AG04449 (cell line): ENCODE data around the gene PSD4.

Experiments used
- CTCF ChIA-PET: fragments of 350-600 bp; formaldehyde crosslinking; extraction: SDS; loops from one replicate; lab custom pipeline; 2021; ENCODE audit warnings: antibody characterized with exemption; lab: Yijun Ruan, JAX
- POLR2A ChIA-PET: fragments of 400-600, 350-600 bp; formaldehyde crosslinking; extraction: SDS; loops from one replicate; lab custom pipeline; 2020; ENCODE audit warnings: antibody characterized with exemption, inconsistent platforms; lab: Yijun Ruan, JAX
- DNase-seq: peaks from one replicate; pipeline ENCODE4 v3.0.0-alpha.2; 2010; ENCODE audit warnings: low read depth, low spot score
- H3K4me3 ChIP-seq: 2 replicates; pipeline ENCODE4 v1.5.1; 2011; ENCODE audit warnings: low read depth, mild to moderate bottlenecking, control low read depth, low read length
- CTCF ChIP-seq: IDR thresholded peaks from one replicate; pipeline ENCODE4 v1.5.1; 2011; ENCODE audit warnings: mild to moderate bottlenecking, moderate library complexity, low read length, control low read depth, inconsistent platforms; ENCODE audit not compliant: insufficient read depth; ENCODE audit errors: missing control alignments

The PSD4 gene

GRCh38 chr2:113238871-113239839, 65.4 kb downstream of the PSD4 start:
- no peak for TF ChIP-seq CTCF
- POLR2A ChIA-PET, result interaction anchor here (0.7 kb wide), 1 partner anchor 37 kb away, joined by 3 read pairs; no protein-coding TSS in a partner anchor
- no peak for DNase-seq
- CTCF ChIA-PET, result interaction anchor here (1.0 to 13.9 kb wide), 12 partner anchors 10 to 151 kb away, joined by 3 to 240 read pairs (median 4); no protein-coding TSS in a partner anchor
- H3K4me3 ChIP-seq, result no peak overlapping the region

DNA sequence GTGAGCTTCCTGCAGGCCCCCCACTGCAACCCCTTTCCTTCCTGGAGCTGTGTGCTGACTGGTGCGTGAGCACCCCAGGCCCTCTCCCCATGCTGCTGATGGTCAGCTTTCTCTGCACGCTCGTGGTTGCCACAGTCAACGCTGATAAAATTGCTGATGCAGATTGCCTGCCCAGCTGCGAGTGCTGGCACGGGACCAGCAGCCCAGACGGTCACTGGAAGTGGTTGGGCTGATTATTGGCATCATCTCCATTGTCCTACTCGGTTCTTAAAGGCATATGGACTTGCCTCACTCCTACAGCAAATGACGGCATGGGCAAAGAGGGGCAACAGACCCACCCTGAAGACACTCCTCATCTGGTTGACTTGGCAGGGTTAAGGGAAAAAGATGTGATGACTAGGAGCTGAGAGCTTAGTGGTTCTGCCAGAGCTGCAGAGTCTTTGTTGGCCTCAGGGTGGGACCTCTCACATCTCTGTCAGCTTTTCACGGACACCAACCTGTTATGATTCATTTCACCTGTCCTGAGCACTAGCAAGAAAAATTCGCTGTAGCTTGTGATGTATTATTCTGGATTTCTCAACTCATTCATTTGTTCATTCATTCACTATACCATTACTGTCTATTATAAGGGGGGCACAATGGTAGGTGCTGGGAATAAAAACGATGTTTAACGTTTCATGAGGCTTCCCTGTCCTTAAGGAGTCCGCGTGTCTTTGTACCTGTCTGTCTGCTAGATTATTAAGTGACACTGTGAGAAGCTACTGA, 66.6 kb downstream of the PSD4 start:
- peak overlapping the region; percentile 15; the same call in 1 of the 2 replicates for H3K4me3 ChIP-seq
- DNase-seq, result peak; percentile 58
- TF ChIP-seq CTCF, result no peak
- ChIA-PET POLR2A (interaction anchor here (0.7 to 1.1 kb wide), 5 partner anchors 9 to 43 kb away, joined by 3 to 5 read pairs (median 3); no protein-coding TSS in a partner anchor), CTCF (interaction anchor here (0.7 to 13.9 kb wide), 14 partner anchors 9 to 150 kb away, joined by 3 to 240 read pairs (median 4); no protein-coding TSS in a partner anchor)

GRCh38 chr2:113240915-113241911, 67.4 kb downstream of the PSD4 start:
- POLR2A ChIA-PET, result interaction anchor here (0.8 to 1.1 kb wide), 4 partner anchors 8 to 42 kb away, joined by 3 to 5 read pairs (median 3); no protein-coding TSS in a partner anchor
- DNase-seq, result peak; percentile 95
- CTCF ChIA-PET, result interaction anchor here (0.7 to 13.9 kb wide), 12 partner anchors 8 to 149 kb away, joined by 3 to 240 read pairs (median 4); no protein-coding TSS in a partner anchor
- TF ChIP-seq CTCF, result no peak
- peak overlapping the region; percentile 15; the same call in 1 of the 2 replicates for H3K4me3 ChIP-seq

GRCh38 chr2:113242327-113242726, 68.6 kb downstream of the PSD4 start:
- TF ChIP-seq CTCF, result no peak
- POLR2A ChIA-PET, result no interaction called here
- CTCF ChIA-PET, result interaction anchor here (1.6 to 13.9 kb wide), 6 partner anchors 7 to 148 kb away, joined by 4 to 240 read pairs (median 22); no protein-coding TSS in a partner anchor
- H3K4me3 ChIP-seq, result no peak overlapping the region
- DNase-seq, result no peak

DNA sequence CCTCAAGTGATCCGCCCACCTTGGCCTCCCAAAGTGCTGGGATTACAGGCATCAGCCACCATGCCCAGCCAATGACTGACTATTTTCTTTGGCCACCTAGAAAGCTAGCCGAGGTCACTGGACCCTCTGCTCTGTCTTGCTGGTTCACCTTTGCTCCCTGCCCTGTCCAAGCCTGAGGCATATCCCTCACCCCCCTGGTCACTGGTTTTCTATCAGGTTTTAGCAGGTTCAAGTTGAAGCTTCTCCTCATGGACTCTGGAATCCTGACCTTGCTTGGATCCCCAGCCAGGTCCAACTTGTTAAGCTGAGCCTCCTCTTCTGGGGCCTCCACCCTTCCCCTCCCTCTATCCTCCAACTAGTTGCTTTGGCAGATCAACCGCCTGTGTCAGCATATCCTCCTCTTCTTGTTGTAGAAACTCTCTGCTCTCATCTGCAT, 71.5 kb downstream of the PSD4 start:
- POLR2A ChIA-PET, result no interaction called here
- no peak for TF ChIP-seq CTCF
- CTCF ChIA-PET, result interaction anchor here (0.6 to 14.2 kb wide), 12 partner anchors 7 to 144 kb away, joined by 3 to 240 read pairs (median 30); no protein-coding TSS in a partner anchor
- no peak for DNase-seq
- no peak overlapping the region for H3K4me3 ChIP-seq
